GM21447 (cell line): ENCODE results near the gene LMX1B.

Experiments used
- ATAC-seq: cut with Tn5 transposase; IDR thresholded peaks from one replicate; pipeline ENCODE4 v1.9.1; 2021; ENCODE audit not compliant: unreplicated experiment

LMX1B gene

GRCh38 chr9:126674365-126675146 lies 60.8 kb downstream of the LMX1B start:
- ATAC-seq: no peak

- no peak for ATAC-seq
Measured at GRCh38 chr9:126675147-126675467, 61.4 kb downstream of the LMX1B start.

- no peak for ATAC-seq
Measured at GRCh38 chr9:126676102-126676684, 62.5 kb downstream of the LMX1B start.

GRCh38 chr9:126676685-126677143 lies 63.0 kb downstream of the LMX1B start:
- no peak for ATAC-seq

GRCh38 chr9:126677188-126678084 lies 63.7 kb downstream of the LMX1B start:
- ATAC-seq: no peak

GRCh38 chr9:126678989-126679388 lies 65.3 kb downstream of the LMX1B start:
- no peak for ATAC-seq

- ATAC-seq: no peak
Measured at GRCh38 chr9:126681336-126681735, 67.6 kb downstream of the LMX1B start.

- ATAC-seq: no peak
Measured at GRCh38 chr9:126682113-126682810, 68.5 kb downstream of the LMX1B start.

- ATAC-seq: no peak
Measured at GRCh38 chr9:126682928-126683697, 69.4 kb downstream of the LMX1B start.

GRCh38 chr9:126683698-126684044 lies 69.9 kb downstream of the LMX1B start:
- no peak for ATAC-seq

GRCh38 chr9:126684345-126684744 lies 70.6 kb downstream of the LMX1B start:
- no peak for ATAC-seq

- no peak for ATAC-seq
Measured at GRCh38 chr9:126684965-126685465, 71.3 kb downstream of the LMX1B start.

- no peak for ATAC-seq
Measured at GRCh38 chr9:126687930-126688461, 74.3 kb downstream of the LMX1B start.

GRCh38 chr9:126688617-126689016 lies 74.9 kb downstream of the LMX1B start:
- no peak for ATAC-seq

GRCh38 chr9:126689027-126689825 lies 75.5 kb downstream of the LMX1B start:
- ATAC-seq: no peak

GRCh38 chr9:126690431-126691051 lies 76.8 kb downstream of the LMX1B start:
- no peak for ATAC-seq

- ATAC-seq: no peak
Measured at GRCh38 chr9:126692041-126692758, 78.5 kb downstream of the LMX1B start.

- ATAC-seq: no peak
Measured at GRCh38 chr9:126692759-126693427, 79.2 kb downstream of the LMX1B start.
